HG03139 (cell line): Measurements from ENCODE around the gene NHEJ1.

Experiments
- ATAC-seq: cut with Tn5 transposase; IDR thresholded peaks from one replicate; pipeline ENCODE4 v1.9.1; 2021; ENCODE audit not compliant: unreplicated experiment

The NHEJ1 gene

GRCh38 chr2:219125225-219125885 is 35.3 kb downstream of the NHEJ1 start:
- ATAC-seq: no peak

GRCh38 chr2:219124381-219125110 is 36.1 kb downstream of the NHEJ1 start:
- no peak for ATAC-seq

- no peak for ATAC-seq
Observed at GRCh38 chr2:219123356-219124135, 37.1 kb downstream of the NHEJ1 start.

- no peak for ATAC-seq
Observed at GRCh38 chr2:219122202-219122980, 38.2 kb downstream of the NHEJ1 start.

- ATAC-seq: no peak
Observed at GRCh38 chr2:219120082-219120481, 40.5 kb downstream of the NHEJ1 start.

- no peak for ATAC-seq
Observed at GRCh38 chr2:219119422-219120043, 41.1 kb downstream of the NHEJ1 start.

- ATAC-seq: no peak
Observed at GRCh38 chr2:219118504-219118903, 42.1 kb downstream of the NHEJ1 start.

GRCh38 chr2:219116776-219117646 is 43.6 kb downstream of the NHEJ1 start:
- ATAC-seq: no peak

- ATAC-seq: no peak
Observed at GRCh38 chr2:219112651-219113338, 47.8 kb downstream of the NHEJ1 start.

GRCh38 chr2:219112062-219112406 is 48.6 kb downstream of the NHEJ1 start:
- ATAC-seq: no peak

GRCh38 chr2:219111375-219112061 is 49.1 kb downstream of the NHEJ1 start:
- no peak for ATAC-seq

- ATAC-seq: no peak
Observed at GRCh38 chr2:219109471-219109870, 51.1 kb downstream of the NHEJ1 start.

- ATAC-seq: no peak
Observed at GRCh38 chr2:219107758-219108157, 52.9 kb downstream of the NHEJ1 start.

- ATAC-seq: no peak
Observed at GRCh38 chr2:219106251-219106650, 54.4 kb downstream of the NHEJ1 start.

- no peak for ATAC-seq
Observed at GRCh38 chr2:219104107-219105035, 56.2 kb downstream of the NHEJ1 start.

- no peak for ATAC-seq
Observed at GRCh38 chr2:219099329-219099728, 61.3 kb downstream of the NHEJ1 start.

- no peak for ATAC-seq
Observed at GRCh38 chr2:219095406-219095935, 65.1 kb downstream of the NHEJ1 start.
